HG02571 (cell line): Measurements from ENCODE around the gene GRIA1.

ENCODE experiments used
- ATAC-seq: cut with Tn5 transposase; IDR thresholded peaks from one replicate; pipeline ENCODE4 v1.9.1; 2021; ENCODE audit warnings: mild to moderate bottlenecking, moderate library complexity; ENCODE audit not compliant: unreplicated experiment

The GRIA1 gene

GRCh38 chr5:153601377-153601776, 110.9 kb downstream of the GRIA1 start:
- peak; percentile 77 for ATAC-seq

- no peak for ATAC-seq
These were observed 114.9 kb downstream of the GRIA1 start for GRCh38 chr5:153605386-153605785.

- ATAC-seq: no peak
These were observed 119.5 kb downstream of the GRIA1 start for GRCh38 chr5:153610009-153610408.

GRCh38 chr5:153610811-153611210, 120.3 kb downstream of the GRIA1 start:
- ATAC-seq: no peak

GRCh38 chr5:153613144-153613543, 122.7 kb downstream of the GRIA1 start:
- ATAC-seq: no peak

GRCh38 chr5:153613672-153614071, 123.2 kb downstream of the GRIA1 start:
- no peak for ATAC-seq

- no peak for ATAC-seq
These were observed 126.7 kb downstream of the GRIA1 start for GRCh38 chr5:153617190-153617589.

- no peak for ATAC-seq
These were observed 127.8 kb downstream of the GRIA1 start for GRCh38 chr5:153618307-153618706.

GRCh38 chr5:153618867-153619266, 128.4 kb downstream of the GRIA1 start:
- ATAC-seq: no peak

GRCh38 chr5:153619771-153620170, 129.3 kb downstream of the GRIA1 start:
- ATAC-seq: no peak

GRCh38 chr5:153623124-153623523, 132.7 kb downstream of the GRIA1 start:
- ATAC-seq: no peak

- no peak for ATAC-seq
These were observed 133.4 kb downstream of the GRIA1 start for GRCh38 chr5:153623751-153624450.

GRCh38 chr5:153624451-153624765, 133.9 kb downstream of the GRIA1 start:
- no peak for ATAC-seq

GRCh38 chr5:153625826-153626354, 135.4 kb downstream of the GRIA1 start:
- no peak for ATAC-seq

- ATAC-seq: no peak
These were observed 136.4 kb downstream of the GRIA1 start for GRCh38 chr5:153626836-153627235.

- no peak for ATAC-seq
These were observed 138.8 kb downstream of the GRIA1 start for GRCh38 chr5:153629027-153629895.

GRCh38 chr5:153630546-153630945, 140.1 kb downstream of the GRIA1 start:
- no peak for ATAC-seq

GRCh38 chr5:153632748-153633290, 142.3 kb downstream of the GRIA1 start:
- no peak for ATAC-seq

- no peak for ATAC-seq
These were observed 146.4 kb downstream of the GRIA1 start for GRCh38 chr5:153636670-153637451.

GRCh38 chr5:153640293-153640692, 149.8 kb downstream of the GRIA1 start:
- no peak for ATAC-seq

- ATAC-seq: no peak
These were observed 150.8 kb downstream of the GRIA1 start for GRCh38 chr5:153641183-153641688.
